Measurements from ENCODE around the gene SEL1L3.

Gene SEL1L3

DNA sequence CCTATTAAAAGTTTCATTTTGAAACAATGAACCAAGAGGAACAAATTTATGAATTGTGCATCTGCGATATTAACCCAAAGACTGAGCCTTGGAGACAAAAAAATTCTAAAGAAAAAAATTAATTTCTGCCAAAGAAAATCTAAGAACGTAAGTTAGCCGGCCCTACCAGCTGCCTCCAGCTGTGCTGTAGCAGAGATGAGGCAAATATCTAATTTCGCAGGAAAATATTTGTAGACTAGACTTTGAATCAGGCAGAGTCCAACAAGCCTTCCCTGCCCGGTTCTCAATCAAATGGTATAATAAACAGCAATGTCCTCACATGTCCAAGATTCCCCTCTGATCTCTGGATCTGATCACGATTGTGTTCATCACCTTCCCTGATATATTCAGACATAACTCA lies 30.0 kb upstream of the SEL1L3 start:
- Histone ChIP-seq H3K9ac (ENCODE audit: low read length) (no peak overlapping the region), H3K4me1 (ENCODE audit: control insufficient read depth, insufficient read depth, low read length) (peaks cover 24% of the 10 kb centered on the region), H3K9me3 (ENCODE audit: control insufficient read depth, insufficient read depth, low read depth, low read length) (no peaks in the 10 kb centered on the region), H3K4me3 (ENCODE audit: low read depth, low read length) (no peak overlapping the region), H3K36me3 (ENCODE audit: control insufficient read depth, insufficient read depth, low read length) (no peaks in the 10 kb centered on the region), H3K27me3 (ENCODE audit: control insufficient read depth, insufficient read depth, low read length) (no peaks in the 10 kb centered on the region), H3K27ac (ENCODE audit: low read depth, low read length) (no peak overlapping the region)

DNA sequence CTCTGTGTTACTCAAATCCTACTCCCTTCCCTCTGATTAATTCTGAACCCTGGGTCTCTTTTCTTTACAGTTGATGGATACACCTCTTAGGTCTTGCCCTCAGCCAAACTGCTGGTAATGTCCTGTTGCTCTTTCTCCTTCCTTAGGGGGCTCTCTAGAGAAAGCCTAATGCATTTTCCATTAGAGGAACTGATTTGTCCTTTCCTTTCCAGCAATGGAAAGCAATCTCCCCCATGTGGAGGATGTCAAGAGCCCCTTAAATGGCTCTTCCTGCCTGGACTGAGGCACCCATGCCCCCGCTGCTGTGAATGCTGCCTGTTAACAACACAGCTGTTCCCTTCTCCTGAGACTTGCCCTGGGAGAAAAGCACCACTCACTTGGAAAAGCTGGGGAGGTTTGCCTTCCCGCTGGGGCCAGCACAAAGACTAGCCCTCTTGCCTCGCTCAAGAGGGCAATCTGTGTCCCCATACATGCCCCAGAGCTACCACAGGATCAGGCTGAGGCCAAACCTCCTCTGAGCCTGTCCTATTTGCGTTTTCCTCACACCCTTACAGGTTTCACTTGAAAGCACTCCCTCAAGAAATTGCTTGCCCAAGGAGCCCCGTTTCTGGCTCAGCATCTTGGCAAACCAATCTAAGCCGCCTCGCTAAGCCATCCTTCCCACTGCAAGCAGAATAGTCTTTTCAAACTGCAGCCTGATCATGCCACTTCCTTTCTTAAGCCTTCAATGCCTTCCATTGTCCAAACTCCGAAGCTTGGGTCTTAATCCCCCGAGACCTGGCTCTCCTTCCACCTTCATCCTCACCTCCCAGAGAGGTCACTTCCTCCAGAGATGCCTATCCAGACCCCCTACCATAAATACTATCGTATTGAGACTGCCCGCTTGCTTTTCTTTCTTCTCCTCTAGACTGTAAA lies 28.0 kb upstream of the SEL1L3 start:
- H3K27me3 ChIP-seq (ENCODE audit: control insufficient read depth, insufficient read depth, low read length), result no peaks in the 10 kb centered on the region
- no peak overlapping the region for H3K27ac ChIP-seq (ENCODE audit: low read depth, low read length)
- H3K9me3 ChIP-seq (ENCODE audit: control insufficient read depth, insufficient read depth, low read depth, low read length), result no peaks in the 10 kb centered on the region
- H3K4me1 ChIP-seq (ENCODE audit: control insufficient read depth, insufficient read depth, low read length), result peaks cover 24% of the 10 kb centered on the region
- H3K9ac ChIP-seq (ENCODE audit: low read length), result no peak overlapping the region
- no peaks in the 10 kb centered on the region for H3K36me3 ChIP-seq (ENCODE audit: control insufficient read depth, insufficient read depth, low read length)
- no peak overlapping the region for H3K4me3 ChIP-seq (ENCODE audit: low read depth, low read length)

DNA sequence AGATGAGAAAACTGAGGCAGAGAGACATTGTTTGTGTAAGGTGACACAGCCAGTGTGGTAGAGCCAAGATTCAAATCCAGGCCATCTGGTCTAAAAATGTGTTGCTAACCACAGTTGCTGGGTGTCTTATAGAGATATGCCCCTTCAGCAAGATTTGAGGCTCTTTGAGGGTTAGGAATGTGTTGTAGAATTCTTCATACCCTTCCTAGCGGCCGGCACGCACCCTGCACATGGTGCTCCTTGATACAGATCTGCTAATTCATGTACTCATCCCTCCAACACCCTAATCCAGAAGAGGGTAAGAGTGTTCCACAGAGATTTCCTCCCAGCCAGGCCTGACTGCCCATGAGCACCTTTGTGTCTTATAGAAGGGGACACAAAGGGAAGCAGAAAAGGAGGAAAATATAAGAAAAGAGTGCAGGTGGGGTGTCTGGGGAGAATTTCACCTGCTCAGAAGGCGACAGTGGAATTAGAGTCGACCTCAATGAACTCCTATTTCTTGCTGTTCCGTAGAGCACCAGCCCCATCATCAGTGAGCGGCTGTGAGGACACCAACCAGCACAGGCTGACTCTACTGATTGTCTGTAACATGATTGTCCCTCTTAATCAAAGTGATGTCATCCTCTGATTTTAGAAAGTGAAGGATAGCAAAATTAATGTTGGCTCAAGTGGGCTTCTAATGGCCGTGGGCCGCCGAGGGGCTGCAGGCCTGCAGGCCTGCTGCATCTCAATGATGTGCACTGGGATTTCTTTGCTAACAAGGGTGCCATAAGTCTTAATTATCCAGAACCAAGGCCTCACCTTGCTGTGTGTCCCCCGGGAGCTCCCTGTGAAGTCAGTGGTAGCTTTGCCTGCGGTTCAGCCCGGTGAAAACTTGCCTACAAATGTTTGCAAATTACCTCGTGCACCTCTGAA lies 27.1 kb upstream of the SEL1L3 start:
- no peaks in the 10 kb centered on the region for H3K27me3 ChIP-seq (ENCODE audit: control insufficient read depth, insufficient read depth, low read length)
- no peak overlapping the region for H3K4me3 ChIP-seq (ENCODE audit: low read depth, low read length)
- H3K27ac ChIP-seq (ENCODE audit: low read depth, low read length), result no peak overlapping the region
- H3K4me1 ChIP-seq (ENCODE audit: control insufficient read depth, insufficient read depth, low read length), result peaks cover 24% of the 10 kb centered on the region
- H3K9me3 ChIP-seq (ENCODE audit: control insufficient read depth, insufficient read depth, low read depth, low read length), result no peaks in the 10 kb centered on the region
- no peaks in the 10 kb centered on the region for H3K36me3 ChIP-seq (ENCODE audit: control insufficient read depth, insufficient read depth, low read length)
- no peak overlapping the region for H3K9ac ChIP-seq (ENCODE audit: low read length)

DNA sequence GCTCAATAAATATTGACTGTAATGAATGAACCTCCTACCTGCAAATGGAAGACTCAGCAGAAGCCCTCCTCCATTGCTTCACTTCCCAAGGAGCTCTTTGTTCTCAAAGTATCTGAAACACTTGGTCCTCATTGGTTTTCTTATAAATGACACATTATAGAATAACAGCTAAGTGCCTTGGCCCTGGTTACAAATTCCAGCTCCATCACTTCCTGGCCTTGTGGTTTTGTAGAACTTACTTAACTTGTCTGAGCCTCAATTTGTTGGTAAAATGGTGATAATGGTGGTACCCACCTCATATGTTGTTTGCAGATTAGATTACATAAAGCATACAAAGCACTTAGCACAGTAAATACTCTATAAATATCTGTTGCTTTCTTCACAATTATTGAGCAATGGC lies 26.0 kb upstream of the SEL1L3 start:
- Histone ChIP-seq H3K4me3 (ENCODE audit: low read depth, low read length) (no peak overlapping the region), H3K9me3 (ENCODE audit: control insufficient read depth, insufficient read depth, low read depth, low read length) (no peaks in the 10 kb centered on the region), H3K9ac (ENCODE audit: low read length) (no peak overlapping the region), H3K27me3 (ENCODE audit: control insufficient read depth, insufficient read depth, low read length) (no peaks in the 10 kb centered on the region), H3K27ac (ENCODE audit: low read depth, low read length) (no peak overlapping the region), H3K36me3 (ENCODE audit: control insufficient read depth, insufficient read depth, low read length) (no peaks in the 10 kb centered on the region), H3K4me1 (ENCODE audit: control insufficient read depth, insufficient read depth, low read length) (peaks cover 24% of the 10 kb centered on the region)

DNA sequence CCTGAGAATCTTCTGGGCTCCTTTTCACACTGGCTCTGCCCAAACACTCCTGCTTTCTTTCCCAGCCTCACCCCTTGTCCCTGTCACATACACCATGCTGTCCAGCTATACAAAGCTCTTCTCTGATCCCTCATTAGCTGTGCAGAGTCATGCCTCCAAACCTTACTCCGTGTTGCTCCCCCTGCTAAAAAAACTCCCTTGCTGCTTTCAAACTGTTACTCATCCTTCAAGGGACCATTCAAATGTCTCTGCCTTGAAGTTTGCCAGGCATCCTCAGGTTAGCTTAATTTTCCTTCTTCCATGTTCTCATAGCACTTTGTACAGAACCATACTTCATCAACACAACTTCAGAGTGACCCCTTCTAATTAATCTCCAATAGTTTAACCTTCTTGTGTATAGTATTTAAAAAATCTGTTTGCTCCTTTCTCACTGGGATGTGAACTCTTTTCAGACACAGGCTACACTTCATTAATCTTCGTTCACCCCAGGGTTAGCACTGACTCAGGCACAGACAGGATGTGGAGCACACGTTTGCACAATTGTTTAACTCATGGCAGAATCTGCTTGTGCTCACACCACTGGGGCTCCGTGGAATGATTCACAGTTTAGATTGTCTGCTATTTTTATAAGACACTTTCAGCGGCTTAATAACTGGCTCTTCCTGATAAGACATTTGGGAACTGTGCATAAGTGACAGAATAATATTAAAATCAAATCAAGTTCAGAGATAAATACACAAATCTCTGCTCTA lies 21.4 kb upstream of the SEL1L3 start:
- H3K4me1 ChIP-seq (ENCODE audit: control insufficient read depth, insufficient read depth, low read length), result no peaks in the 10 kb centered on the region
- no peak overlapping the region for H3K9ac ChIP-seq (ENCODE audit: low read length)
- no peak overlapping the region for H3K4me3 ChIP-seq (ENCODE audit: low read depth, low read length)
- H3K27ac ChIP-seq (ENCODE audit: low read depth, low read length), result no peak overlapping the region
- H3K9me3 ChIP-seq (ENCODE audit: control insufficient read depth, insufficient read depth, low read depth, low read length), result no peaks in the 10 kb centered on the region
- no peaks in the 10 kb centered on the region for H3K36me3 ChIP-seq (ENCODE audit: control insufficient read depth, insufficient read depth, low read length)
- H3K27me3 ChIP-seq (ENCODE audit: control insufficient read depth, insufficient read depth, low read length), result no peaks in the 10 kb centered on the region

DNA sequence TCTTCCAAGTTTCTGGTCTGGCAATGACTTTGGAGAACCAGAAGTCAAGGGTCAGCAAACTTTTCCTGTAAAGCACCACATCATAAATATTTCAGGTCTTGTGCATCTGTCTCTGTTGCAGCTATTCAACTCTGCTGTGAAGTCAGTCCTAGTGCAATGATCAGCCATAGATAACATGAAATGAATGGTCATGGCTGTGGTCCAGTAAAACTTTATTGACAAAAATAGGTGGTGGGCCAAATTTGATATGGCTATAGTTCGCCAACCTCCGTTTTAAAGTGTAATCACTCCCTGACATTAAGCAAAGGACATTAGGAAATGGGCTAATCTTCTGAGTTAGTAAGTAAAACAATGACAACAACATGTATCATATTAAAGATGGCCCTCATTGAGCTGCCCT lies 20.8 kb upstream of the SEL1L3 start:
- Histone ChIP-seq H3K27ac (ENCODE audit: low read depth, low read length) (no peak overlapping the region), H3K9me3 (ENCODE audit: control insufficient read depth, insufficient read depth, low read depth, low read length) (no peaks in the 10 kb centered on the region), H3K36me3 (ENCODE audit: control insufficient read depth, insufficient read depth, low read length) (no peaks in the 10 kb centered on the region), H3K27me3 (ENCODE audit: control insufficient read depth, insufficient read depth, low read length) (no peaks in the 10 kb centered on the region), H3K4me1 (ENCODE audit: control insufficient read depth, insufficient read depth, low read length) (no peaks in the 10 kb centered on the region), H3K9ac (ENCODE audit: low read length) (no peak overlapping the region), H3K4me3 (ENCODE audit: low read depth, low read length) (no peak overlapping the region)

DNA sequence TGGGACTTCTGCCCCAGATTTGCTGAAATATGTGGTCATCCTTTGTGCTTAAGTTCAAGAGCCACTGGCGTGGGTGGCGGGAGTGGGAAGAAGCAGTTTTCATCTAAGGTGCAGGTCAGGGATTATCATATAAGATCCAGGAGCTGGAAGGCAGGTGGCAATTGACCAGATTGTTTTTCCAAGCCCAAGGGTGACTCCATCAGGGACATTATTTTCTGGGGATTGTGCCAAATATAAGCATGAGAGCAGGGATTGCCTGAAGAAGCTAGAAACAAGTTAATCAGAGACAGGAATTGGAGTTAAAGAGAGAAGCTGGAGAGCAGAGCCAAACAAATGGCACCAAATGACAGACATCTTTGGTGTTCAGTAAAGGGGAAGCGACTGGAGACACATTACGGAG lies 19.4 kb upstream of the SEL1L3 start:
- Histone ChIP-seq H3K27ac (ENCODE audit: low read depth, low read length) (no peak overlapping the region), H3K27me3 (ENCODE audit: control insufficient read depth, insufficient read depth, low read length) (no peaks in the 10 kb centered on the region), H3K9ac (ENCODE audit: low read length) (no peak overlapping the region), H3K4me3 (ENCODE audit: low read depth, low read length) (no peak overlapping the region), H3K4me1 (ENCODE audit: control insufficient read depth, insufficient read depth, low read length) (no peaks in the 10 kb centered on the region), H3K9me3 (ENCODE audit: control insufficient read depth, insufficient read depth, low read depth, low read length) (no peaks in the 10 kb centered on the region), H3K36me3 (ENCODE audit: control insufficient read depth, insufficient read depth, low read length) (no peaks in the 10 kb centered on the region)

DNA sequence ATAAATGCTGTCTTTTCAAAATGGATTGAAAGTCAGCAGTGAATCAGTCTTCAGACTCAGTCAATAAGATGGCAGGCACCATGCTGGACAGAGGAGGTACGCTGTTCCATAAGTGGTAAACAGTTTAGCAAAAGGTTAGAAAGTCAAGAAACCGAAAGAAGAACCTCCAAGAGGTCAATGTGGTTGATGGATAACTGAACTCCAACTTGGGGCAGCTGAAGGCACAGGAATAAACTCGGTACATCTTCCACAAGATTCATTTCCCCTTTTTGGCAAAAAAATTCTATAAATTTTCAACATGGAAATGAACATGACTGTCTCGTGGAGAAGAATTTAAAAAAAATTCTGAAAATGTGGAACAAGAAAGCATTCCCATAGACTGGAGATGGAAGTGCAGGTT lies 18.4 kb upstream of the SEL1L3 start:
- Histone ChIP-seq H3K4me1 (ENCODE audit: control insufficient read depth, insufficient read depth, low read length) (no peaks in the 10 kb centered on the region), H3K9ac (ENCODE audit: low read length) (no peak overlapping the region), H3K27ac (ENCODE audit: low read depth, low read length) (no peak overlapping the region), H3K27me3 (ENCODE audit: control insufficient read depth, insufficient read depth, low read length) (no peaks in the 10 kb centered on the region), H3K4me3 (ENCODE audit: low read depth, low read length) (no peak overlapping the region), H3K9me3 (ENCODE audit: control insufficient read depth, insufficient read depth, low read depth, low read length) (no peaks in the 10 kb centered on the region), H3K36me3 (ENCODE audit: control insufficient read depth, insufficient read depth, low read length) (no peaks in the 10 kb centered on the region)

DNA sequence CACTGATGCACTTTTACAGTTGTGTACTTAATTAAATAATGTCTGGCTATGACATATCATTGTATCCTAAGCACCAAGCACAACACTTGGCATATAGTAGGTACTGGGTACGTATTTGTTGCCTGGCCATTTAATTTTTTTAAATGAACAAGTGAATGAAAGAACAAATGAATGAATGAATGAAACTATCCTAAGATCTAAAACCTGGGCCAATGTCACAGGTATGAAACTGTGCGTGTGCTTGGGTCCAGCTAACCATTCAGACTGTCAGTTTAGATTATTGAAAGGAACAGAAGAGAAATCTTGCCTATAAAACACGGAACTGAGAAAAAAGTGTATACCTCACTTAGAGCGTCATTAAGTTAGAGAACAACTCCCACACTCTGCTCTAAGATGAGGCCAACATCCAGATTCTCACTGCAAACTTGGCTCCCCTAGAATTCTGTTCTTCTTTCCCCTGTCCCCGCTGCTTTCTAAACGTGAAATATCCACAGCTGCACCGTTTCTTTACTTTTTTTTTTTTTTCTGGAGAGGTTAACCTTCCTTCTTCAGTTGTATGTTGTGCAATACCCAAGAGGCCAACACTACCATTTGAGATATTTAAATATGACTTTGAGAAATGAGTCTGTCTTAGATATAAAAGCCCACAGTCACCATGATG lies 17.3 kb upstream of the SEL1L3 start:
- Histone ChIP-seq H3K9me3 (ENCODE audit: control insufficient read depth, insufficient read depth, low read depth, low read length) (no peaks in the 10 kb centered on the region), H3K27ac (ENCODE audit: low read depth, low read length) (no peak overlapping the region), H3K27me3 (ENCODE audit: control insufficient read depth, insufficient read depth, low read length) (no peaks in the 10 kb centered on the region), H3K4me1 (ENCODE audit: control insufficient read depth, insufficient read depth, low read length) (no peaks in the 10 kb centered on the region), H3K36me3 (ENCODE audit: control insufficient read depth, insufficient read depth, low read length) (no peaks in the 10 kb centered on the region), H3K4me3 (ENCODE audit: low read depth, low read length) (no peak overlapping the region), H3K9ac (ENCODE audit: low read length) (no peak overlapping the region)

DNA sequence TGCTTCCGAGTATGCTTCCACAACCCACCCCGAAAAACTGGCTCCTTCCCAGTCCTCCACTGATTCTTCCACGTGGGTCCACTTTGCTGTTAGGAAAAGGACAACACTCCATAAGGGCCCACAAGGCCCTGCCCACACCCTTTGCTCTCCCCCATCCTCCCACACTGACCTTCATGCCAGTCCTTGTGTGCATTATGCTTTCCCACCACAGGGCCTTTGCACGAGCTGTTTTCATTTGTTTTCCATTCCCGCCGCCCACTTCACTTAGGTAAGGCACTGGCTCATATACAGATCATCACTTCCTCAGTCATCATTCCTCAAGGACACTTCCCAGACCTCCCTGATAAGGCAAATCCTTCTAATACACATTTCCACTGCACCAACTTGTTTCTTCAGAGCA lies 16.8 kb upstream of the SEL1L3 start:
- no peak overlapping the region for H3K27ac ChIP-seq (ENCODE audit: low read depth, low read length)
- H3K4me1 ChIP-seq (ENCODE audit: control insufficient read depth, insufficient read depth, low read length), result no peaks in the 10 kb centered on the region
- no peak overlapping the region for H3K4me3 ChIP-seq (ENCODE audit: low read depth, low read length)
- no peaks in the 10 kb centered on the region for H3K27me3 ChIP-seq (ENCODE audit: control insufficient read depth, insufficient read depth, low read length)
- no peaks in the 10 kb centered on the region for H3K36me3 ChIP-seq (ENCODE audit: control insufficient read depth, insufficient read depth, low read length)
- H3K9ac ChIP-seq (ENCODE audit: low read length), result no peak overlapping the region
- no peaks in the 10 kb centered on the region for H3K9me3 ChIP-seq (ENCODE audit: control insufficient read depth, insufficient read depth, low read depth, low read length)

Data from HUES6 (cell line).